Measurements from ENCODE around the gene ORC3.

DNA sequence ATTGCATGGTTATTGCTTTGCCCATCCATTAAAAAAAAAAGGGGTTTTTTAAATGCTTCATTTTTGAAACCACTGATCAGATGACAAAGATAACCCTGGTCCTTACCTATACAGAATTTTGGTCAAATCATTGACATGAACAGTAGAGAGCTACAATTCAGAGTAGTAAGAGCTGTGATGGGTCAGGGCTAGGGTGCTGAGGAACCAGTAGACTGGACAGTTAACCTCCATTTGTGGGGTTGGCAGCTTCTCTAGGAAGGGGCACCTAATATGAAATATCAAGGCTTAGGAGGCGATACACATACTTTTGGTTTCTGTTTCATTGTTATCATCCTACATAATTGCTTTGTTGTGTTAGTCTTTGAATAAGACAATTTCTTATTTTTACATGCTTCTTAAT lies 55.1 kb downstream of the ORC3 start:
- TF ChIP-seq CTCF (optimal IDR thresholded peaks at IDR 0.05 in 1 of 3, IDR thresholded peaks at IDR 0.05 in 1 of 3, conservative IDR thresholded peaks at IDR 0.05 in 1 of 3; ENCODE audit: extremely low read depth in 1 of 3, insufficient read depth in 2 of 3, low read length in 3 of 3) (no peak), EZH2 (IDR thresholded peaks at IDR 0.05; ENCODE audit: low read length) (no peak)

All from keratinocyte (primary cell).